Vagina (tissue), 2 donors: ENCODE data around the gene INTS11.

Experiments used
- POLR2A ChIP-seq, 2 donors: fragments of 450-650 bp; IDR thresholded peaks; one replicate each; pipeline ENCODE4 v1.6.1; 2017; ENCODE audit warnings: antibody characterized with exemption in 2 of 2, mild to moderate bottlenecking in 2 of 2, moderate library complexity in 2 of 2
- POLR2AphosphoS5 ChIP-seq, 2 donors: sonication (generic); formaldehyde crosslinking; IDR thresholded peaks; one replicate each; pipeline ENCODE4 v1.9.0; 2017; ENCODE audit warnings: antibody characterized with exemption in 2 of 2, mild to moderate bottlenecking in 2 of 2, low read depth in 1 of 2; ENCODE audit not compliant: insufficient read depth in 1 of 2
- TF ChIP-seq, protein P1 (sequence below), 3 experiments: fragments of 450-650 bp in 2 of 3; fragments of 200-600 bp in 1 of 3; sonication (generic) in 1 of 3; IDR thresholded peaks; one replicate each; pipeline ENCODE4 v1.5.1; 2017 to 2019; ENCODE audit warnings: antibody characterized with exemption in 3 of 3, mild to moderate bottlenecking in 2 of 3, moderate library complexity in 2 of 3

DNA sequence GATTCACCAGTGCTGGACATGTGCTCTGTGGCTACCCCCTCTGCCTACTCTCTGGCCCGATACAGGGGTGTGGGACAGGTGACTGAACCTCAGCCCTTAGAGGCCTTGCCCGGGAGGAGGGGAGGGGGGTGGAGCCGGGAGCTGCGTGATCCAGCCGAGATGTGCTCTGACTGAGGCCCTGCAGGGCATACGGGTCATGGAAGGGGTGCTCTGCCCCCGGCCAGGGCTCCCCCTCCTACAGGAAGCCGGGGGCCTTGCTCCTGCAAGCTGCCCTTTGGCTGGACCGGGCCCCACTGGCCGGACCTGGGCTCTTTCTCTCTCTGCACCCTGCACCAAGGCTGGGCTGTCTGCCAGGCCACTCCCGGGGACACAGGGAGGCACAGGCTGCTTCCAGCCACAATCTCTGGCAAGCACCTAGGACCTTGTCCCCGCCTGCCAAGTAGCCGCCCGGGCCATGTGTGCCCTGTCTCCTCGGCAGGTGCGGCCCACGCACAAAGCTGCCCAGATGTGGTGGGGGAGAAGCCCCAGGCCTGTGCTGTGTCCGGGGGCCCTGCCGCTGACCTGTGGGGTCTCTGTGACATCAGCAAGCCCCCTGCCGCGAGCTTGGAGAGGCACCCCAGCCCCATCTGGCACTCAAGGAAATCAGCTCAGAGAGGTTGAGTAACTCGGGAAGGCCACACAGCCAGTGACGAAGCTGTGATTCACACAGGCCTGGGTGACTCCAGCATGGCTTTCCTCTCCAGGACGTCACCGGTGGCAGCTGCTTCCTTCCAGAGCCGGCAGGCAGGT lies 42.7 kb downstream of the INTS11 start:
- TF ChIP-seq, protein P1, sequence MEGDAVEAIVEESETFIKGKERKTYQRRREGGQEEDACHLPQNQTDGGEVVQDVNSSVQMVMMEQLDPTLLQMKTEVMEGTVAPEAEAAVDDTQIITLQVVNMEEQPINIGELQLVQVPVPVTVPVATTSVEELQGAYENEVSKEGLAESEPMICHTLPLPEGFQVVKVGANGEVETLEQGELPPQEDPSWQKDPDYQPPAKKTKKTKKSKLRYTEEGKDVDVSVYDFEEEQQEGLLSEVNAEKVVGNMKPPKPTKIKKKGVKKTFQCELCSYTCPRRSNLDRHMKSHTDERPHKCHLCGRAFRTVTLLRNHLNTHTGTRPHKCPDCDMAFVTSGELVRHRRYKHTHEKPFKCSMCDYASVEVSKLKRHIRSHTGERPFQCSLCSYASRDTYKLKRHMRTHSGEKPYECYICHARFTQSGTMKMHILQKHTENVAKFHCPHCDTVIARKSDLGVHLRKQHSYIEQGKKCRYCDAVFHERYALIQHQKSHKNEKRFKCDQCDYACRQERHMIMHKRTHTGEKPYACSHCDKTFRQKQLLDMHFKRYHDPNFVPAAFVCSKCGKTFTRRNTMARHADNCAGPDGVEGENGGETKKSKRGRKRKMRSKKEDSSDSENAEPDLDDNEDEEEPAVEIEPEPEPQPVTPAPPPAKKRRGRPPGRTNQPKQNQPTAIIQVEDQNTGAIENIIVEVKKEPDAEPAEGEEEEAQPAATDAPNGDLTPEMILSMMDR (IDR thresholded peaks at IDR 0.05) = no peak
- no peak for TF ChIP-seq POLR2A (IDR thresholded peaks at IDR 0.05)
- TF ChIP-seq POLR2AphosphoS5 (IDR thresholded peaks at IDR 0.05; ENCODE audit: insufficient read depth in 1 of 2, low read depth in 1 of 2) = peak in 1 of 2 donors; percentile 35
